Tibial artery (tissue), 4 donors: ENCODE measurements around the gene ADAMTS17.

Source experiments
- DNase-seq, 2 donors: peaks; one replicate each; pipeline ENCODE4 v3.0.0-alpha.2; 2019
- H3K27ac ChIP-seq, 2 donors: fragments of 200-600 bp; sonication (generic) in 1 of 2; 1 replicate in 1 of 2; 2 replicates in 1 of 2; pipeline ENCODE4 v1.5.1; 2018 to 2019; ENCODE audit warnings: mild to moderate bottlenecking in 1 of 2
- H3K27me3 ChIP-seq, 2 donors: fragments of 200-600 bp; sonication (generic) in 1 of 2; one replicate each; pipeline versions ENCODE4 v1.5.1 to v1.6.0; 2016 to 2019
- H3K36me3 ChIP-seq, 3 donors: fragments of 200-600 bp; sonication (generic) in 2 of 3; one replicate each; pipeline ENCODE4 v1.5.1; 2016 to 2019; ENCODE audit warnings: mild to moderate bottlenecking in 2 of 3
- H3K4me1 ChIP-seq, 4 donors: fragments of 200-600 bp; sonication (generic) in 2 of 4; 1 replicate in 3 of 4; 2 replicates in 1 of 4; pipeline ENCODE4 v1.5.1; 2016 to 2019
- H3K4me3 ChIP-seq, 2 donors: fragments of 200-600 bp; sonication (generic) in 1 of 2; 1 replicate in 1 of 2; 2 replicates in 1 of 2; pipeline ENCODE4 v1.5.1; 2018 to 2019; ENCODE audit warnings: mild to moderate bottlenecking in 2 of 2
- H3K9me3 ChIP-seq, 3 donors: fragments of 200-600 bp; sonication (generic) in 1 of 3; one replicate each; pipeline ENCODE4 v1.5.1; 2016 to 2019
- CTCF ChIP-seq, 2 experiments: fragments of 200-600 bp in 1 of 2; fragments of 450-650 bp in 1 of 2; IDR thresholded peaks; one replicate each; pipeline ENCODE4 v1.5.1; 2017 to 2019; ENCODE audit warnings: antibody characterized with exemption in 2 of 2, mild to moderate bottlenecking in 1 of 2, moderate library complexity in 1 of 2
- intact Hi-C: fragments of 100-400 bp; cut with DNase I; formaldehyde crosslinking; loops from one replicate; pipeline ENCODE4 v1.15.0; 2023; ENCODE audit warnings: low total_unique reads

The ADAMTS17 gene

GRCh38 chr15:100156201-100156600 lies 185.6 kb downstream of the ADAMTS17 start:
- Histone ChIP-seq H3K27me3 (no peaks in the 10 kb centered on the region), H3K36me3 (no peaks in the 10 kb centered on the region), H3K4me3 (no peak overlapping the region), H3K9me3 (no peaks in the 10 kb centered on the region), H3K4me1 (peaks cover 0 to 9% (median 0%) of the 10 kb centered on the region in 4 donors), H3K27ac (no peak overlapping the region)
- intact Hi-C loops, result no loop called here
- no peak for DNase-seq
- TF ChIP-seq CTCF (IDR thresholded peaks at IDR 0.05), result no peak

- intact Hi-C loops, result no loop called here
- DNase-seq, result no peak
- Histone ChIP-seq H3K27me3 (no peaks in the 10 kb centered on the region), H3K27ac (no peak overlapping the region), H3K4me1 (no peaks in the 10 kb centered on the region), H3K9me3 (no peaks in the 10 kb centered on the region), H3K4me3 (no peak overlapping the region), H3K36me3 (peaks cover 0 to 2% (median under 1%) of the 10 kb centered on the region in 3 donors)
- no peak for TF ChIP-seq CTCF (IDR thresholded peaks at IDR 0.05)
Measured at GRCh38 chr15:100154338-100154737, 187.4 kb downstream of the ADAMTS17 start.

GRCh38 chr15:100152463-100152862 lies 189.3 kb downstream of the ADAMTS17 start:
- TF ChIP-seq CTCF (IDR thresholded peaks at IDR 0.05), result no peak
- no peak for DNase-seq
- no peak overlapping the region for H3K4me3 ChIP-seq
- H3K36me3 ChIP-seq, result peaks cover 3 to 7% (median 4%) of the 10 kb centered on the region in 3 donors
- H3K27me3 ChIP-seq, result no peaks in the 10 kb centered on the region
- H3K4me1 ChIP-seq, result no peaks in the 10 kb centered on the region
- no peak overlapping the region for H3K27ac ChIP-seq
- intact Hi-C loops, result no loop called here
- H3K9me3 ChIP-seq, result peaks cover 11 to 15% (median 13%) of the 10 kb centered on the region in 3 donors

- Histone ChIP-seq H3K36me3 (peaks cover 3 to 7% (median 4%) of the 10 kb centered on the region in 3 donors), H3K4me1 (no peaks in the 10 kb centered on the region), H3K9me3 (peaks cover 11 to 18% (median 13%) of the 10 kb centered on the region in 3 donors), H3K4me3 (no peak overlapping the region), H3K27ac (no peak overlapping the region), H3K27me3 (no peaks in the 10 kb centered on the region)
- intact Hi-C loops, result no loop called here
- TF ChIP-seq CTCF (IDR thresholded peaks at IDR 0.05), result no peak
- DNase-seq, result no peak
Measured at GRCh38 chr15:100150906-100151305, 190.9 kb downstream of the ADAMTS17 start.

GRCh38 chr15:100147828-100148227 lies 193.9 kb downstream of the ADAMTS17 start:
- peaks cover 0 to 9% (median 0%) of the 10 kb centered on the region in 4 donors for H3K4me1 ChIP-seq
- intact Hi-C loops, result no loop called here

More at GRCh38 chr15:100147828-100148227, 193.9 kb downstream of the ADAMTS17 start:
- no peaks in the 10 kb centered on the region for H3K27me3 ChIP-seq
- peaks cover 3 to 7% (median 4%) of the 10 kb centered on the region in 3 donors for H3K36me3 ChIP-seq
- H3K27ac ChIP-seq, result no peak overlapping the region
- peaks cover 11 to 18% (median 13%) of the 10 kb centered on the region in 3 donors for H3K9me3 ChIP-seq
- no peak overlapping the region for H3K4me3 ChIP-seq
- DNase-seq, result no peak
- no peak for TF ChIP-seq CTCF (IDR thresholded peaks at IDR 0.05)
